PC-9 (cell line): ENCODE results near the gene RAB3C. TPM values are rescaled to one million over a fixed set of nuclear protein-coding genes. Genes with fewer than 3 reads are reported as not detected.

Experiments
- BruUV-seq: library from RNA; stranded (reverse); fragments of 400-500 nt; replicated peaks from 2 replicates; lab custom pipeline; 2021; lab: Mats Ljungman, UMichigan
- CTCF ChIA-PET: fragments of 300-600 bp; sonication (Branson Sonifier 250); formaldehyde crosslinking; loops from one replicate; lab custom pipeline; 2022; ENCODE audit warnings: antibody characterized with exemption; lab: Charles Lee
- POLR2A ChIA-PET: fragments of 300-600 bp; sonication (Branson Sonifier 250); formaldehyde crosslinking; loops from one replicate; lab custom pipeline; 2022; ENCODE audit warnings: antibody characterized with exemption; ENCODE audit not compliant: unreplicated experiment; lab: Charles Lee
- DNase-seq, 2 experiments: peaks; one replicate each; pipeline versions ENCODE4 v3.0.0 to v3.0.0-alpha.2; 2015 to 2022; ENCODE audit warnings: mixed read lengths in 1 of 2
- H2AFZ ChIP-seq: fragments of 200-600 bp; sonication (generic); 2 replicates; pipeline ENCODE4 v1.8.1; 2017; ENCODE audit warnings: antibody characterized with exemption
- H3F3A ChIP-seq: fragments of 200-600 bp; sonication (generic); 2 replicates; pipeline ENCODE4 v1.8.1; 2017; ENCODE audit warnings: antibody characterized with exemption, mild to moderate bottlenecking, low read depth; ENCODE audit not compliant: insufficient read depth
- H3K27ac ChIP-seq: fragments of 200-600 bp; sonication (generic); 2 replicates; pipeline ENCODE4 v1.6.1; 2016; ENCODE audit warnings: mixed run types
- H3K27me3 ChIP-seq: fragments of 200-600 bp; sonication (generic); 2 replicates; pipeline ENCODE4 v1.6.1; 2016; ENCODE audit warnings: low read depth, mixed run types; ENCODE audit not compliant: insufficient read depth
- H3K36me3 ChIP-seq: fragments of 200-600 bp; sonication (generic); 2 replicates; pipeline ENCODE4 v1.6.1; 2016; ENCODE audit warnings: low read depth, mixed run types
- H3K4me1 ChIP-seq: fragments of 200-600 bp; sonication (generic); replicated peaks from 2 replicates; pipeline ENCODE4 v1.6.1; 2016; ENCODE audit warnings: mixed run types; ENCODE audit not compliant: insufficient read depth
- H3K4me2 ChIP-seq: fragments of 200-600 bp; sonication (generic); 2 replicates; pipeline ENCODE4 v1.6.1; 2017; ENCODE audit warnings: mixed run types
- H3K4me3 ChIP-seq: fragments of 200-600 bp; sonication (generic); 2 replicates; pipeline ENCODE4 v1.6.1; 2016; ENCODE audit warnings: mixed run types
- H3K79me2 ChIP-seq: fragments of 200-600 bp; sonication (generic); 2 replicates; pipeline ENCODE4 v1.6.1; 2017; ENCODE audit warnings: low read depth, mixed run types
- H3K9me2 ChIP-seq: fragments of 200-600 bp; sonication (generic); 2 replicates; pipeline ENCODE4 v1.8.1; 2017; ENCODE audit warnings: mild to moderate bottlenecking; ENCODE audit not compliant: insufficient read depth
- H3K9me3 ChIP-seq: fragments of 200-600 bp; sonication (generic); 2 replicates; pipeline ENCODE4 v1.8.1; 2016; ENCODE audit warnings: low read depth; ENCODE audit not compliant: insufficient read depth
- H4K20me1 ChIP-seq: fragments of 200-600 bp; sonication (generic); 2 replicates; pipeline ENCODE4 v1.8.1; 2017; ENCODE audit not compliant: insufficient read depth
- EZH2 ChIP-seq: fragments of 200-600 bp; sonication (generic); IDR thresholded peaks from 2 replicates; pipeline ENCODE4 v1.8.0; 2017; ENCODE audit warnings: antibody characterized with exemption, low read depth
- intact Hi-C: fragments of 100-400 bp; cut with micrococcal nuclease; formaldehyde crosslinking; loops from one replicate; pipeline ENCODE4 v1.10.0; 2022; ENCODE audit not compliant: unreplicated experiment
- total RNA-seq: library from RNA; stranded (reverse); gene quantifications from 2 replicates; pipeline ENCODE4 v1.2.3, GENCODE V29; 2021
- TF ChIP-seq, protein P1 (sequence below): fragments of 200-600 bp; sonication (generic); conservative IDR thresholded peaks from 2 replicates; pipeline ENCODE4 v1.6.1; 2017; ENCODE audit warnings: mixed run types, antibody characterized with exemption, mild to moderate bottlenecking, moderate library complexity

The RAB3C gene
- total RNA-seq, 1 experiment from 2014 or later: not detected

- BruUV-seq: no TSS peak
- no peak for TF ChIP-seq EZH2
- TF ChIP-seq, protein P1, sequence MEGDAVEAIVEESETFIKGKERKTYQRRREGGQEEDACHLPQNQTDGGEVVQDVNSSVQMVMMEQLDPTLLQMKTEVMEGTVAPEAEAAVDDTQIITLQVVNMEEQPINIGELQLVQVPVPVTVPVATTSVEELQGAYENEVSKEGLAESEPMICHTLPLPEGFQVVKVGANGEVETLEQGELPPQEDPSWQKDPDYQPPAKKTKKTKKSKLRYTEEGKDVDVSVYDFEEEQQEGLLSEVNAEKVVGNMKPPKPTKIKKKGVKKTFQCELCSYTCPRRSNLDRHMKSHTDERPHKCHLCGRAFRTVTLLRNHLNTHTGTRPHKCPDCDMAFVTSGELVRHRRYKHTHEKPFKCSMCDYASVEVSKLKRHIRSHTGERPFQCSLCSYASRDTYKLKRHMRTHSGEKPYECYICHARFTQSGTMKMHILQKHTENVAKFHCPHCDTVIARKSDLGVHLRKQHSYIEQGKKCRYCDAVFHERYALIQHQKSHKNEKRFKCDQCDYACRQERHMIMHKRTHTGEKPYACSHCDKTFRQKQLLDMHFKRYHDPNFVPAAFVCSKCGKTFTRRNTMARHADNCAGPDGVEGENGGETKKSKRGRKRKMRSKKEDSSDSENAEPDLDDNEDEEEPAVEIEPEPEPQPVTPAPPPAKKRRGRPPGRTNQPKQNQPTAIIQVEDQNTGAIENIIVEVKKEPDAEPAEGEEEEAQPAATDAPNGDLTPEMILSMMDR: no peak
- Histone ChIP-seq H3K36me3 (no peaks in the 10 kb centered on the region), H3K4me2 (no peak overlapping the region), H3K79me2 (no peaks in the 10 kb centered on the region), H4K20me1 (no peaks in the 10 kb centered on the region), H3K4me3 (no peak overlapping the region), H2AFZ (no peak overlapping the region; the same call in 1 of the 2 replicates), H3K27me3 (no peaks in the 10 kb centered on the region), H3F3A (no peaks in the 10 kb centered on the region; the same call in 1 of the 2 replicates), H3K9me3 (no peaks in the 10 kb centered on the region), H3K9me2 (no peaks in the 10 kb centered on the region), H3K27ac (no peak overlapping the region), H3K4me1 (no peaks in the 10 kb centered on the region)
- intact Hi-C loops: loop anchor here (5.0 kb wide), 1 partner anchor 510 kb away; no protein-coding TSS in a partner anchor
- CTCF ChIA-PET: no interaction called here
- DNase-seq: no peak
- POLR2A ChIA-PET: no interaction called here
Observed at GRCh38 chr5:58872670-58873273, 289.9 kb downstream of the RAB3C start.

- no peaks in the 10 kb centered on the region for H4K20me1 ChIP-seq
- H3K79me2 ChIP-seq: no peaks in the 10 kb centered on the region
- ChIA-PET POLR2A (no interaction called here), CTCF (no interaction called here)
- no peak for DNase-seq
- no peak overlapping the region for H3K4me2 ChIP-seq
- no peaks in the 10 kb centered on the region for H3K9me3 ChIP-seq
- H3K4me3 ChIP-seq: no peak overlapping the region
- no peaks in the 10 kb centered on the region; the same call in 1 of the 2 replicates for H3F3A ChIP-seq
- no peak overlapping the region for H3K27ac ChIP-seq
- H3K36me3 ChIP-seq: no peaks in the 10 kb centered on the region
- TF ChIP-seq EZH2: no peak
- TF ChIP-seq, protein P1: no peak
- no peaks in the 10 kb centered on the region for H3K27me3 ChIP-seq
- no TSS peak for BruUV-seq
- no peaks in the 10 kb centered on the region for H3K9me2 ChIP-seq
- no peaks in the 10 kb centered on the region for H3K4me1 ChIP-seq
- no peak overlapping the region for H2AFZ ChIP-seq
- intact Hi-C loops: no loop called here
Observed at GRCh38 chr5:58875599-58875998, 292.7 kb downstream of the RAB3C start.

- Histone ChIP-seq H3K36me3 (no peaks in the 10 kb centered on the region), H4K20me1 (no peaks in the 10 kb centered on the region), H3K4me3 (no peak overlapping the region), H2AFZ (no peak overlapping the region), H3K4me1 (no peaks in the 10 kb centered on the region), H3K9me2 (no peaks in the 10 kb centered on the region), H3K9me3 (no peaks in the 10 kb centered on the region), H3K4me2 (no peak overlapping the region), H3K79me2 (no peaks in the 10 kb centered on the region), H3K27ac (no peak overlapping the region), H3F3A (no peaks in the 10 kb centered on the region), H3K27me3 (no peaks in the 10 kb centered on the region)
- CTCF ChIA-PET: no interaction called here
- intact Hi-C loops: loop anchor here (5.0 kb wide), 1 partner anchor 302 kb away; no protein-coding TSS in a partner anchor
- POLR2A ChIA-PET: no interaction called here
- no TSS peak for BruUV-seq
- DNase-seq: no peak
- TF ChIP-seq EZH2: no peak
- TF ChIP-seq, protein P1: no peak
Observed at GRCh38 chr5:58885260-58885659, 302.4 kb downstream of the RAB3C start.
